GM10266 (cell line): ENCODE data around the gene SERPINB7.

Source experiments
- DNase-seq: peaks from one replicate; pipeline ENCODE4 v3.0.0; 2012; ENCODE audit errors: extremely low spot score
- TF ChIP-seq, protein P1 (sequence below): IDR thresholded peaks from 2 replicates; pipeline ENCODE4 v1.5.1; 2012; ENCODE audit warnings: mild to moderate bottlenecking, low read depth; ENCODE audit not compliant: control insufficient read depth, insufficient read depth; ENCODE audit errors: missing control alignments

SERPINB7 gene

DNA sequence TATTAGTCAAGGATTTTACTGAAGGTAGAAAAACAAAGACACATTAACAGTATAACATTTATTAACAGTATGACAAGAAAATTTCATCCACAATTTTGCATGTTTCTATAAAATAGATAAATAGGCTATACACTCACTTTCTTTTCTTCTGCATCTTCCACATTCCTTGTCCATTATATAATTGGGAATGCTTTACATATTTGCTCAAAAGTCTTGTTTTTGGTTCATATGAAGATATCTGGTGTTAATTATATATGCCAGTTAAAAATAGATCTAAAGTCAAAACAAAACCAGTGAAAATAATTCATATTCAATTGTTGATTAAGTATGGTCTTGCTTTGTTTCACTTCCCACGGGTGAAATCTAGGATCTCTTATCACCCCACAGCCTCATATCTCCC lies 53.4 kb downstream of the SERPINB7 start:
- no peak for DNase-seq
- TF ChIP-seq, protein P1, sequence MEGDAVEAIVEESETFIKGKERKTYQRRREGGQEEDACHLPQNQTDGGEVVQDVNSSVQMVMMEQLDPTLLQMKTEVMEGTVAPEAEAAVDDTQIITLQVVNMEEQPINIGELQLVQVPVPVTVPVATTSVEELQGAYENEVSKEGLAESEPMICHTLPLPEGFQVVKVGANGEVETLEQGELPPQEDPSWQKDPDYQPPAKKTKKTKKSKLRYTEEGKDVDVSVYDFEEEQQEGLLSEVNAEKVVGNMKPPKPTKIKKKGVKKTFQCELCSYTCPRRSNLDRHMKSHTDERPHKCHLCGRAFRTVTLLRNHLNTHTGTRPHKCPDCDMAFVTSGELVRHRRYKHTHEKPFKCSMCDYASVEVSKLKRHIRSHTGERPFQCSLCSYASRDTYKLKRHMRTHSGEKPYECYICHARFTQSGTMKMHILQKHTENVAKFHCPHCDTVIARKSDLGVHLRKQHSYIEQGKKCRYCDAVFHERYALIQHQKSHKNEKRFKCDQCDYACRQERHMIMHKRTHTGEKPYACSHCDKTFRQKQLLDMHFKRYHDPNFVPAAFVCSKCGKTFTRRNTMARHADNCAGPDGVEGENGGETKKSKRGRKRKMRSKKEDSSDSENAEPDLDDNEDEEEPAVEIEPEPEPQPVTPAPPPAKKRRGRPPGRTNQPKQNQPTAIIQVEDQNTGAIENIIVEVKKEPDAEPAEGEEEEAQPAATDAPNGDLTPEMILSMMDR = no peak

DNA sequence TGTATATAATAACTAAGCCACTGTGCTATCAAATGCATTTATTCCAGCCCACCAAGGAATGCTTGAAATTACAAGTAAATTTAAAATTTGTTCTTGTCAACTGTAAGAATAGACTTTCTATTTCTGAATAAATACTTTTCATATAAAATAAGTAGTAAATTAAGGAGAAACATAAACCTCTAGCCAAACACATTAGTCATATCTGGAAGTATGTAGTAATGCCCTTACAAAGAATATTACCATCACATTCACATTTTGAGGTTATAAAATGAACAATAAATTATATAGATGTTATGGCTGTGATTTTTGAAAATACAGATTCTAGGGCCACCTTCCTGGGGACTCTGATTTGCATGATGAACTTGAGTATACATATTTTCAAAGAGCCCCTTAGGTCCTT lies 54.7 kb downstream of the SERPINB7 start:
- no peak for DNase-seq
- TF ChIP-seq, protein P1 = no peak

DNA sequence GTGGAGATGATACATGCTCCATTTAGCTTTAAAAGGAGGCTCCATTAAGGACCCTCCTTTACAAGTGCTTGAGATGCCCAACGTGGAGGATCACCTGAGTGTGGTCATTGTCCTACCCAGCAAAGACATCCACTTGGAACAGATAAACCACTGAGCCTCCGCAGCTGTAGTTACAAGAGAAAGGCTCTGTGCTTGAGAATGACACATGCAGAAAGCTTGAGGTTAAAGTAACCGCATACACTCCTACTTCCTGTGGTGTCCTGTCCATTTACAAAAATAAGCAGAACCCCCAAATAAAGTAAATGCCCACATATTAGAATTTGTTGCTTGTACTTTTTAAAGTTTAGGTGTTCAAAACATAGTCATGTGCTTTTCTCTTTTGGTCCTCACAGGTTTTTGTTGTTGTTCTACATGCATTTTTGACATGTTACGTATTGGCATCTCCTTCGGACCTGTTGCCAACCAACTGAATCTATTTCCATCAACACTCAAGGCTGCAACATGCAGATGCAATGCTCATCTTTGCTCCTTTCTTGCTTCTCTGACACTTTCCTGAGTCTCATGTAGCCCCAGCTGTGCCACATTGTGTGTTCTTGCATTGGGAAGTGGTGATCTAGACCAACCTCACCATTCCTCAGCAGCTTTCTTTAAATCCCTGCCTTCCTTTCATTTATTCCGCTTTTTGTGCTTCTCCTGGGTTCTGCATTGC lies 56.0 kb downstream of the SERPINB7 start:
- peak; percentile 14 for DNase-seq

GRCh38 chr18:63832470-63832869 lies 57.3 kb downstream of the SERPINB7 start:
- TF ChIP-seq, protein P1 = no peak
- DNase-seq = no peak

More for the DNA sequence above, 56.0 kb downstream of the SERPINB7 start:
- TF ChIP-seq, protein P1 = no peak

DNA sequence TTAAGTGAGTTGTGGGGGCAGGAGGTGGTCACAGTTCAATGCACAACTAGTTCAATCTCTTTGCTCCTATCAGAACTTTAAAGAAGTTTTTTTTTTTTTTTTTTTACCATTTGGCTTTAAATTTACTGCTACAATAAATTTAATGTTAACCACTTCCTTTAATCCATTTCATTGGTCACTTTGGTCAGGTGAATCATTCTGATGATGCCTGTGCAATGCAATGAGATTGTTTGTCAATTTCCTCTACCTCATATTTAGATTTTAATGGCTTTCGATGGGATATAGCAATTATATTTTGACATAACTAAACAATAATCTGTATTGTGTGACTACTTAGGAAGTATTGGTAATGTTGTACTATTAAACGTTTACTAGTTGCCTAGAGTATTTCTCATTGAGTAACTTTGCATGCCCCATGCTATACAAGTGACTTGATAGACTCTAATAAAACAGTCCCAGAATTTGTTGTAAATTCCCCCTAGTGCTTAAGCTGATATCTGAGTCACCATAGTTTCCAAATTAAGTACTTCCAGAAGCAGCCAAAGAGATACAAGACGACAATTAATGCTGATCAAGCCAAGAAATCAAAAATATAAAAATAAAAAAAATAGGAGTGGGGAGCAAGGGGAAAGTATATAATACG lies 59.4 kb downstream of the SERPINB7 start:
- TF ChIP-seq, protein P1 = no peak
- DNase-seq = no peak

- TF ChIP-seq, protein P1 = no peak
- no peak for DNase-seq
Observed at GRCh38 chr18:63836456-63836855, 61.2 kb downstream of the SERPINB7 start.

- DNase-seq = no peak
- TF ChIP-seq, protein P1 = no peak
Observed at GRCh38 chr18:63837590-63837989, 62.4 kb downstream of the SERPINB7 start.
